Omental fat pad (tissue), 4 donors: ENCODE measurements around the gene HUS1. TPM values are rescaled to one million over a fixed set of nuclear protein-coding genes. Genes with fewer than 3 reads are reported as not detected.
A peak's percentile ranks its signal among the peaks of the same experiment; 100 is the strongest.
"Not testable (repeated sequence)": the region's sequence is repeated elsewhere in the genome, so short reads cannot be mapped to it uniquely, and the experiment has no call there.

Source experiments
- ATAC-seq: fragments of 150-250 bp; one replicate; pipeline ENCODE4 v1.9.1; 2016; ENCODE audit warnings: mild to moderate bottlenecking, moderate library complexity; ENCODE audit not compliant: low FRiP score
- DNase-seq: peaks from one replicate; pipeline ENCODE4 v3.0.0-alpha.2; 2019; ENCODE audit warnings: low spot score
- total RNA-seq, 4 donors: library from RNA; depleted of rRNA; stranded (reverse); fragments of >200 nt; gene quantifications; one replicate each; pipeline ENCODE4 v1.1.0, GENCODE V29; 2016
- TF ChIP-seq, protein P1 (sequence below), 3 donors: fragments of 450-650 bp; IDR thresholded peaks; one replicate each; pipeline ENCODE4 v1.5.1; 2016 to 2017; ENCODE audit warnings: antibody characterized with exemption in 3 of 3, mild to moderate bottlenecking in 3 of 3, moderate library complexity in 2 of 3

Gene HUS1
- total RNA-seq, 4 donors from 2014 or later: 21.7 to 43.0 (median 32.2) TPM

DNA sequence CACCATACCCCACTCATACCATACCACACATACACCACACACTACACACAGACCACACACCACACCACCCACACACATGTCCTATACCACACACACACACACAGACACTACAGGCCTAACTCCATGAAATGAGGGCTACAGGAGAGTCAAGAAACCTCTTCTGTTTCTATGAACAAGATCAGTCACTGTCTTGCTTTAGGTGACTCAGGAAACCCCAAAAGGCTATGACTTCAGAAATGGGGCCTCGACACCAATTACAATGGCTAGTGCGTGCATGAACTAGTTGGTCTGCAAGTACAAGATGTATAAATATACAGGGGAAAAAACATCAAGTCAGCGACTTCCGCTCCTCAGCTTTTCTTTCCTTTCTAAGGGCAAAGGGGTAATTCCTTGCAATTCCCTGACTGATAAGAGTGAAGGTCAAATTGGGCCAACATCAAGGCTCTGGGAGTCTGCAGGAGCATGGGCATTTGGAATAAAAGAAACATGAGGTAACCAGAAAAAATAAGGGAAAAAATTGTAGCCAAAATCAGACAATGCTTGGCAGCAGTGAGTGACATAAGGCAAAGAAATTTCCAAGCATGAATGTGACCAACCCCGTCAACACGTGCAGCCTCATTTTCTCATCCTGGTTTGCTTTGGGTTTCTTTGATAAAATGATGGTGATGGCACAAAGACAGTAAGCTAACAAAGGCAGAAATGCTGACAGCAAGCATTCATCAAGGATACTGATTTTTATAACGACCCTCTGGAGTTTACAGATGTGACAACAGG lies 32.6 kb downstream of the HUS1 start:
- no peak for ATAC-seq
- TF ChIP-seq, protein P1, sequence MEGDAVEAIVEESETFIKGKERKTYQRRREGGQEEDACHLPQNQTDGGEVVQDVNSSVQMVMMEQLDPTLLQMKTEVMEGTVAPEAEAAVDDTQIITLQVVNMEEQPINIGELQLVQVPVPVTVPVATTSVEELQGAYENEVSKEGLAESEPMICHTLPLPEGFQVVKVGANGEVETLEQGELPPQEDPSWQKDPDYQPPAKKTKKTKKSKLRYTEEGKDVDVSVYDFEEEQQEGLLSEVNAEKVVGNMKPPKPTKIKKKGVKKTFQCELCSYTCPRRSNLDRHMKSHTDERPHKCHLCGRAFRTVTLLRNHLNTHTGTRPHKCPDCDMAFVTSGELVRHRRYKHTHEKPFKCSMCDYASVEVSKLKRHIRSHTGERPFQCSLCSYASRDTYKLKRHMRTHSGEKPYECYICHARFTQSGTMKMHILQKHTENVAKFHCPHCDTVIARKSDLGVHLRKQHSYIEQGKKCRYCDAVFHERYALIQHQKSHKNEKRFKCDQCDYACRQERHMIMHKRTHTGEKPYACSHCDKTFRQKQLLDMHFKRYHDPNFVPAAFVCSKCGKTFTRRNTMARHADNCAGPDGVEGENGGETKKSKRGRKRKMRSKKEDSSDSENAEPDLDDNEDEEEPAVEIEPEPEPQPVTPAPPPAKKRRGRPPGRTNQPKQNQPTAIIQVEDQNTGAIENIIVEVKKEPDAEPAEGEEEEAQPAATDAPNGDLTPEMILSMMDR (IDR thresholded peaks at IDR 0.05): no peak
- DNase-seq: no peak

DNA sequence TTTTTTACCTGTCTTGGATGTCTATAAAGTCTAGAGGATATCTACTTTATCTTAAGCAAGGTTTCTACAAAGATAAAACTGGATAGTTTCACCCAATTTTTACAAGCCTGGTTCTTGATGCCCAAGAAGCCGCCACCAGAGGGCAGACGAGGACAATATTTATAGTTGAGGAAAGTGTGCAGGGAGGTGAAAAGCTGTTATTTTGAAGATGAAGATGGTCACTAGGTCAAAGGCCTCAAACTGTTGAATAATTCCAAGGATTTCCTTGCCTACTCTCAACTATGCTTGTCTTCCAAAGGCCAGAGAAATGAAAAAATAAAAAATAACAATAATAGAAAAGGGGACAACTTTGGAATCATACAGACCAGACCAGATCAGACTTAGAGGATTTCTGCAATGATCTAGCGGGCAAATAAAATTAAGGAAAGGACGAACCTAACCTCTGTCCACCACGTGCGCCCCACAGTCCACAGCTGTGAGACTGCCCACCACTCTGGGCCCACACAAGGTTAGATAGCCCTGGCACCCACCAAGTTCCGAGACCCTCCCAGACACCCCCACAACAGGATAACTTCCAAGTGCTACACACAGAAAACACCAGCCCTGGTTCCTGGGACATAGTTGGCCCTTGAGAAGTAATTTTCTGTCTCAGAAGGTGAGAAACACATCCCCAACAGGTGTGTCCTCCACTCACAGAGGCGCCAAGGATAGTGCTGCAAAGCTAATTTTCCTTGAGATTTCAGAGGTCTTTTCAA lies 34.0 kb downstream of the HUS1 start:
- TF ChIP-seq, protein P1 (IDR thresholded peaks at IDR 0.05): peak in 1 of 3 donors; percentile 30
- no peak for ATAC-seq
- DNase-seq: peak; percentile 100

DNA sequence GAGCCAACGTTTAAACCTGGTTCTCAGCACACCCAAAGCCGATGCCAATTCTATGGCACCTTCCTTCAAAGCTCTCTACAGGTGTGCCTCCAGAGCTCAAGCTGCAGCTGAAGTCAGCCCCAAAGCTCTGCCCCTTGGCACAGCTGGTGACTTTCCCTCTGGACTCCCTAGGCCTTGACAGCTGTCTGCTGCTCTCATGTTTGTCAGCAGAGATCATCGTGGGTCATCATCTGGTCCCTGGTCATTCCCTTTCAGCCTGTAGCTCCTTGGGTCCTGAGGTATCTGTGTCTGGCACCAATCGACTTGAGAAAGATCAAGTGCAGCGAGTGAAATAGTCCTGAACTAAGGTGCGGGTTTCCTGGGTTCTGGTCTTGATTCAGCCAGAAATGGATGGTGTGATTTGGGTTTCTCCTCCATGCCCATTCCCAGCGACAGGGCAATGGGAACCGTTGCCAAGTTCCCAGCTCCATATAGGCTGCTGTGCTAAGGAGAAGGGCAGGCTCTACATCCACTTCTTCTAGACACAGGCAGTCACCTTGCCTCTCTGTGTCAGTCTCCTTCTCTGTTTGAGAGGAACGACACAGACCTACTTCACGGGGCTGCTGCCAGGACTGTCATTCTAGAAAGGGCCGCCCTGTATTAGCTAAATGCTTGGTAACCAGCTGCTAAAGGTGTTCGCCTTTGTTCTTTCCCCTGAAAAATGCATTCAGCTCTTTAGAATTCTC lies 34.7 kb downstream of the HUS1 start:
- ATAC-seq (no peak), DNase-seq (no peak)
- TF ChIP-seq, protein P1 (IDR thresholded peaks at IDR 0.05): no peak

DNA sequence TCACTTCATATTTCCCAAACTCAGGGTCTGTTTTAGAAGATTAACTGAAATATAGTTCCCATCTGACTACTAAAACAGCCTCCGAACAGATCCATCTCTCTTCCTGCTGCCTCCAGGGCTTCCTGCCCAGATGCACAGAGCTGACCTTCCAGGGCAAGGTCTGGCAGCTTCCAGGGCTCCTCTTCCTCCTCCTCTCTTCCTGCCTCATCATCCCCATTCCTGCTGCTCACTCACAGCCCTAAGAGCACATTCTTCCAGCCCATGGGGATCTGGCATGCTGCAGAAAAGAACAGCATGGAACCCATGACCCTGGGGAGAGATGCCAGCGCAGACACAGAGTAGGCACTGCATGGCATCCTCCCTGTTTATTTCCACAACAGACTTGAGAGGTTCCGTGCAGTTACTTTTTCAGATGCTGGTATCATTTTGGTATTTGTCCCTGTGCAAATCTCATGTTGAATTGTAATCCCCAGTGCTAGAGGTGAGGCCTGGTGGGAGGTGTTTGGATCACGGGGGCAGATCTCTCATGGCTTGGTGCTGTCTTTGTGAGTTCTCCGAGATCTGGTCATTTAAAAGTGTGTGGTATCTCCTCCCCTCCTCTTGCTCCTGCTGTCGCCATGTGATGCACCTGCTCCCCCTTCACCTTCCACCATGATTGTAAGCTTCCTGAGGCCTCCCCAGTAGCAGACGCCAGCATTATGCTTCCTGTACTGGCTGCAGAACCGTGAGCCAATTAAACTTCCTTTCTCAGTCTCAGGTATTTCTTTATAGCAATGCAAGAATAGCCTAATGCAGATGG lies 35.5 kb downstream of the HUS1 start:
- ATAC-seq (no peak), DNase-seq (no peak)
- TF ChIP-seq, protein P1 (IDR thresholded peaks at IDR 0.05): no peak

DNA sequence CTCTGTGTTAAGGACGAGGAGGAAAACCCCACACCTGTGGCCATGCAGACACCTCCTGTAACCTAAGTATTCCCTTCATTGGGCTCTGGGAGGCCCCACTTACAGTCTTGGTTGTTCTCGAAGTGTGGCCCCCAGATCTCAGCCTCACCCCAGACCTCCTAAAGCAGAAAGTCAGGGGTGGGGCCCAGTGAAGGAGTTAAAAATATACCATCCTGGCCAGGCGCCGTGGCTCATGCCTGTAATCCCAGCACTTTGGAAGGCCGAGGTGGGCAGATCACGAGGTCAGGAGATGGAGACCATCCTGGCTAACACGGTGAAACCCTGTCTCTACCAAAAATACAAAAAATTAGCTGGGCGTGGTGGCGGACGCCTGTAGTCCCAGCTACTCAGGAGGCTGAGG lies 36.8 kb downstream of the HUS1 start:
- DNase-seq, ATAC-seq: not testable (repeated sequence)

DNA sequence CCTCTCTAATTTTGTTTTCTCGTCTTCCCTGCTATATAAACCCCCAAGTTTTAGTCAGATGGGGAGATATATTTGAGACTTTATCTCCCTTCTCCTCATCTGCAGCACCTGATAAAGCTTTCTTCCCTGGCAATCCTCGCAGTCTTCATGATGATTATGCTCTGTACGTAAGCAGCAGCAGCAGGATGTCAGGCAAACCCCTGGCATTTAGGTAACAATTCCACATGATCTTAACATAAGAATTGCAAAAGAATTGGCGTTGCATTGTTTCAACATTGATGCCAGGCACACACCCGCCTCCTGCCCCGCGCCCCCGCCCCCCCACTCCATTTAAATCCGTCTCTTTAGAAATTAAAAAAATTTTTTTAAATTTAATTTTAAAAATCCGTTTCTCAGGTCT lies 37.3 kb downstream of the HUS1 start:
- no peak for ATAC-seq
- DNase-seq: no peak
- TF ChIP-seq, protein P1 (IDR thresholded peaks at IDR 0.05): no peak
